Colon (tissue), 2 donors: Measurements from ENCODE around the gene FOXM1.

Experiments
- FAIRE-seq: peaks from 2 replicates; lab custom pipeline; 2012; peaks lifted over from hg19 to GRCh38; lab: Jason Lieb, UNC
- donor health status: control.
- donor health status: control.

FOXM1 gene

GRCh38 chr12:2836574-2836973 is 40.4 kb downstream of the FOXM1 start:
- no peak for FAIRE-seq

- FAIRE-seq, result no peak
These were observed 41.1 kb downstream of the FOXM1 start for GRCh38 chr12:2835691-2836403.

DNA sequence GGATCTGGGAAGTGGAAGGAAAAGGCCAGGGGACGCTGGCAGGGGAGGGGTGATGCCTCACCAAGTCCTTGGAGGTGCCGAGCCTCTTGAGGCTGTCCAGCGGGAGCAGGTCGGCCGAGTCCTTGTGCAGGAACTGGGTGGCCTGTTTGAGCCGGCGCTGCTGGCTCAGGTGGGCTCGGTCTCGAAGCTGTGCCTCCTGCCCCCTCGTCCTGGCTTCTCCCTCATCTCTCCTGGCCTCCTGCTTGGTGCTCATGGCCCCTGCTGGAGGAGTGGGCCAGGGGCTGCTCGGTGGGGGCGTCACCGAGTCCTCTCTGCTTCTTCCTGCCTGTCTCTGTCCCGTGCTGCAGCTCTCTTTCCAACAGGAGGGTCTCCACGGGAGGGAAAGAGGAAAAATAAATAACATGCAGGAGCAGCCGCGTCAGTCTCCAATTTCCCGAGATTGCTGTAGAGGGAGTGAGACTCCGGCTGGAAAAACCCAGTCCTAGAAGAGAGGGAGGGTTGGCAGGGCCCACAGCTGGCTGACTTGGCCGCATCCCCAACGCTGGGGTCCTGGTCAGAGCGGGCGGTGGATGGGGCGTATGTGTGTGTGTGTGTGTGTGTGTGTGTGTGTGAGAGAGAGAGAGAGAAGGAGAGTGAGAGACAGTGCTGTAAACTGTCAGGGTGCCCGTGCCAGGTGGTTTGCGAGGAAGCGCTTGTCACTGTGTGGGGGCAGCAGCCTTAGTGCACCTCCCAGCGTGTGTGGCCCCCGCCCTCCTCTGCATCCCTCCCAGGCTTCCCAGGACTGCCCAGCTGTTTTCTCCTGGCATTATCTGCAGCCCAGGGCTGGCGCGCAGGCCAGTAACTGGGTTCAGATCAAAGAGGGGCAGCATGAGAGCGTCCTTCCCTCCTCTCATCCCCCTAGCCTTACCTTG is 42.1 kb downstream of the FOXM1 start, which contains the start of gene NRIP2:
TSS of gene NRIP2 (minus strand) at position 455 of the 911 bp plus-strand sequence. CDS start at position 403, 52 bp downstream.
- no peak for FAIRE-seq

GRCh38 chr12:2833810-2834209 is 43.2 kb downstream of the FOXM1 start:
- FAIRE-seq, result no peak

DNA sequence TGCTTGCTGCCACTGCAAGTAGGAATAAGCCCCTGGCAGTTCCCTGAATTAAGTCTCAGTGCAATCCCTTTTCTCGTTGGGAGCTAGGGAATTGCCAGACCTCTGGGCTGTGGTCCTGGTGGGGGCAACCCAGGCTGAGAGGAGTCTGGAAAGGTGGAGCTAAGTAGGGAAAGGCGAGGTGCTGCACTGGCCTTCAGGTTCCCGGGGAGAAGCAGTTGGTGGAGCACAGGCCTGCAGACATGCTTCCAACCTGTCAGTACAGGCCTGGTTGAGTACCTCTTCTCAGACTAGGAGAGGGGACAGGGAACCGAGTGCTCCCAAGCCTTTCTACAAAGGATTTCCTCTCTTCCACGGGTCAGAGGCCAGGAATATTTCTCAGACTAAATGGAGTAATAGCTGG is 43.6 kb downstream of the FOXM1 start:
- no peak for FAIRE-seq

DNA sequence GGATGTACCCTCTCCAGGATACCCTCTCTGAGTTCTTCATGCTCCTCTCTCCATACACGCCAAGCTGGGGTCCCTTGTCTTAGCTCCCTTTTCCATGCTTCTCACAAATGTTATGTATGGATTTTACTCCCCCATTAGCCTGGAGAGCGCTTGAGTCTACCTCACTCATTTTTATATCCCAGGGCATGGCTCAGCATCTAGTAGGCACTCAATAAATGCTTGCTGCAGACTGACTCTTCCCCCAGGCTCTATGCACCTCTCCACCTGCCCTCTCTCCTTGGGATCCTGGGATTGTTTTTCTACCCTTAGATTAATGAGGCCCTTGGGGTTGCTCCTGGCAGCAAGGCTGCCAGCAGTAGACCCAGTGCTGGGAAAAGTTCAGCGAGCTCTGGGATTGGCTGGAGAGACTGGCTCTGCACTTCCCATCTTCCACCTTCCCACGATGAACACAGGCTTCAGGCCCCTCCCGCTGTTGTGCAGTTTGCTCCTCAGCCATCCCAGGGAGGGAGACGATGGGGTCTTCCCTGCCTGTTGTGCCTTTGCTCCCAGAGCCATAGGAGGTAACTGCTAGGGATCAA is 44.3 kb downstream of the FOXM1 start:
- FAIRE-seq, result no peak

DNA sequence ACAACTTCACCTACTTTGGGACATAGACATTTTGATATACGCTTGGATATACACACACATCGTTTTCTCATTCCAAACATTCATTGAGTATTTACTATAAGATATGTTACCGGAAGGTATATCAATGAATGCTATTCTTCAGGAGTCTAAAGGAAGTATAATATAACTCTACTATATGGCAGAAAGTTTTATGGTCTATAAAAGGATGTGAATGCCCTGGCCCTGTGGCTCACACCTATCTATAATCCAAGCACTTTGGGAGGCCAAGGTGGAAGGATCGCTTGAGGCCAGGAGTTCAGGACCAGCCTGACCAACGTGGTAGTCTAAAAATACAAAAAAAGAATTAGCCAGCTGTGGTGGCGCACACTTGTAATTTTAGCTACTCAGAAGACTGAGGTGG is 47.7 kb downstream of the FOXM1 start:
- no peak for FAIRE-seq

GRCh38 chr12:2826721-2827515 is 50.1 kb downstream of the FOXM1 start:
- no peak for FAIRE-seq

GRCh38 chr12:2826036-2826435 is 50.9 kb downstream of the FOXM1 start:
- no peak for FAIRE-seq

DNA sequence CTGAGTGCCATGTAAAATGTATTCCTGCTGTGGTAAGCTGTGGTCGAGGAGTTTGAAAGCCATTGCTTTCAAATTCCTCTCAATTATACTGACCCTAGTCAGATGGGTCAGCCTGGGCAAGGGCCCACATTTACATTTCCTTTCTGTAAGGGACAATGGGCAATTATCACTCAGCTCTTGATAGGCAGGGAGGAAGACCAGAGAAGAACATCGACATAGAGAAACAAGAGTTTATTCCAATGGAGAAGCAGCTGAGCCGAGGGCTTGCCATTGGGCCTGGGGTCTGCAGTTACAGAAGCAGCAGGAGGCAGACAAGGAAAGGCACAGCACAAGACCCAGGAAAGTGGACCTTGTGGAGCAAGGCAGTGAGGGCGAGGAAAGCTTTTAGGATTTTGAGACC is 51.8 kb downstream of the FOXM1 start:
- FAIRE-seq, result no peak

GRCh38 chr12:2824541-2824940 is 52.4 kb downstream of the FOXM1 start:
- no peak for FAIRE-seq

- no peak for FAIRE-seq
These were observed 53.5 kb downstream of the FOXM1 start for GRCh38 chr12:2823483-2823882.

DNA sequence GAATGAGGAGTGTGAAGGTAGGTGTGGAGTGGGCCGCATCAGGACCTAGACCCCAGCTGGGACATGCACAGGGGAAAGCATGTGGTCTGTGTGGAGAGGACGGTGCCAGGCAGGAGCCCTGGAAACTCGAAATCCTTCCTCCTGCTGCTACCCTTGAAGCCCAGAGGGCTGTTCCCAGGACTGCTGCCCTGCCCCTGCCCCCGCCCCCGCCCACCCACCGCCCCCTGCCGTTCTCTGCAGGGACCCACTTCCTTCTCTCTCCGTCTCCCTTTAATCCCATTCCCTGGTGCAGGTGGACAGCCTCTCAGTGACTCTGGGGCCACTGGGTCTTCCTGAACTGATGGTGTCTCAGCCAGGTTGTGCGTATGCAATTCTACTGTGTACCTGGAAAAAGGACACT is 56.5 kb downstream of the FOXM1 start:
- FAIRE-seq, result no peak

- FAIRE-seq, result no peak
These were observed 57.2 kb downstream of the FOXM1 start for GRCh38 chr12:2819810-2820209.

GRCh38 chr12:2813214-2814185 is 63.5 kb downstream of the FOXM1 start:
- no peak for FAIRE-seq

GRCh38 chr12:2812290-2813213 is 64.4 kb downstream of the FOXM1 start, which contains the start of gene ITFG2:
ITFG2 (plus strand) TSS chr12:2812668; CDS start chr12:2812761, 93 bp downstream.
- peak; percentile 24 for FAIRE-seq

- no peak for FAIRE-seq
These were observed 65.2 kb downstream of the FOXM1 start for GRCh38 chr12:2811801-2812200.
